ENCODE measurements around the gene TMEM263.

TMEM263 gene

DNA sequence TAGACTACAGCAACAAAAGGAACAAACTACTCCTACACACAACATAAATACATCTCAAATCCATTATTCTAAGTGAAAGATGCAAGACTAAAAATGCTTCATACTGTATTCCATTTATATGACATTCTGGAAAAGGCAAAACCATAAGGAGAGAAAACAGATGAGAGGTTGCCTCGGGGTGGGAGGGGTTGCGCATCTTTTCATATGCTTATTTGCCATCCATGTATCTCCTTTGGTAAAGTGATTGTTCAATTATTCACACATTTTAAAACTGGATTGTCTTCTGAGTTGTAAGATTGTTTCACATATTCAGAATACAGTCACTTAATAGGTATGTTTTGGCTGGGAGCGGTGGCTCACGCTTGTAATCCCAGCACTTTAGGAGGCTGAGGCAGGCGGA is 5.1 kb upstream of the TMEM263 start:
- DNase-seq (ENCODE audit: low read depth) = no peak

DNA sequence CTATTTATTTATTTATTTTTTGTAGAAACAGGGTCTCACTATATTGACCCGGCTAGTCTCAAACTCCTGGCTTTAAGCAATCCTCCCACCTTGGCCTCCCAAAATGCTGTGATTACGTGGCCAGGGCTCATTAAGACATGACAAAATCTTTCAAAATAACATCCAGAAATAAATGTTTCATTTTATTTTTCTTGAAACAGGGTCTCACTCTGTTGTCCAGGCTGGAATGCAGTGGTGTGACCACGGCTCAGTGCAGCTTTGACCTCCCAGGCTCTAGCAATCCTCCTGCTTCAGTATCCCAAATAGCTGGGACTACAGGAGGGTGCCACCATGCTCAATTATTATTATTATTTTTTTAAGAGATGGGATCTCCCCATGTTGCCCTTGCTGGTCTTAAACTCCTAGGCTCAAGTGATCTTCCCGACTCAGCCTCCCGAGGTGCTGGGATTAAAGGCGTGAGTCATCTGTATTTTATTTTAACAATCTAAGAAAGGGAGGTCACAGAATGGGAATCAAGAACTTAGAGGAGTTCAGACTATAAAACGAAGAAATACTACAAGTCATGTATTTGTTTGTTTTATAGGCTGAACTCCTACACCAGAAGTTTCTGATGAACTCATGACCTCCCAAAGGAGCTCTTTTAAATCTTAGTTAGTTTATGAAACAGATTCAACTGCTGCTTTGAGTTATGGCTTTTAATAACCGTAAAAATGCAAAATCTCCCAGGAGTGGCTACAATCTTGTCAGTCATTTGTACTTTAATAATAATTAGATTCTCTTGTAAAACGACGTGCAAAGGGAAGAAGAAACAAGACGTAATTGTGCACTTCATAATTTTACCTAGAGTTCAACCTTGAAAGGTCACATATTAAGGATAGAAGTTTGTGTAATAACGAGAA is 2.1 kb upstream of the TMEM263 start:
- DNase-seq (ENCODE audit: low read depth) = no peak

DNA sequence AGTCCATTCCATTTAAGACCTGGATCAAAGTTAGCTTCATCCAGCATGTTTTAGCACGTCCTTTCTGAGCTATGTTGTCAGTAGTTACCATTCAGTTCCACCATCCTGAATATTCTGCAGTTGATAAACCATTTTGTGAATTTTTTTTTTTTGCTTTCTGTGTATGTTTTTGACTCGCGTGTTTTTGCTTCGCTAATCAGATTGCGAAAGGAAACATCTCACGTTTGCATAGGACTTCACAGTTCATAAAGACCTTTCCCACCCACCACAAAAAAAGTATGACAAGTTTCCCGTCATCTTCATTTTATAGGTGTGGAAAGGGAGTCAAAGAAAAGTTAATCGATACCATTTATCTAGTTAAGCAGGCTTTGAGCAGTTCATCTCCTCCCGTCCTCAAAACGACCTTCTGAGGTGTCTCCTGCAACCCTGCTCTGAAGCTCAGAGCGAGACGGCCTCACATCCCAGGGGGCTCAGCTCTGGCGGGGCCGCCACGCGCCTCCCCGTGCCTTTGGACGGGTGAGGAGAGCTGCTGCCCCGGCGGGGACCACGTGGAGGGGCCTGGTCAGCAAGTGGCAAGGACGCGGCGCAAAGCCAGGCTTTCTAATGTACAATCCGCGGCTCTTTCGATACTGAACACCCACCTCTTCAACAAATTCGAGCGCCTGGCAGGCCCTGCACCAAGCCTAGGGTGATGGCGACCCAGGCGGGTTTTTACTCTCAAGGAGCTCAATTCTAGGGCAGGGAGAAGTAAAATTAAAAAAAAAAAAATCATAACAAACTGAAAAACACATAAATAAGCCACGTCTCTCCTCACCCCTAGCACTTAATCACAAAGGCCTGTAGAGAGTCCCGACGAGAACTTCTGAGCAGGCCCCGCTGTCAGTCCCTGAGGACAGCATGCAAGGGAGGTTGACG is 988 bp upstream of the TMEM263 start:
- DNase-seq (ENCODE audit: low read depth) = no peak

DNA sequence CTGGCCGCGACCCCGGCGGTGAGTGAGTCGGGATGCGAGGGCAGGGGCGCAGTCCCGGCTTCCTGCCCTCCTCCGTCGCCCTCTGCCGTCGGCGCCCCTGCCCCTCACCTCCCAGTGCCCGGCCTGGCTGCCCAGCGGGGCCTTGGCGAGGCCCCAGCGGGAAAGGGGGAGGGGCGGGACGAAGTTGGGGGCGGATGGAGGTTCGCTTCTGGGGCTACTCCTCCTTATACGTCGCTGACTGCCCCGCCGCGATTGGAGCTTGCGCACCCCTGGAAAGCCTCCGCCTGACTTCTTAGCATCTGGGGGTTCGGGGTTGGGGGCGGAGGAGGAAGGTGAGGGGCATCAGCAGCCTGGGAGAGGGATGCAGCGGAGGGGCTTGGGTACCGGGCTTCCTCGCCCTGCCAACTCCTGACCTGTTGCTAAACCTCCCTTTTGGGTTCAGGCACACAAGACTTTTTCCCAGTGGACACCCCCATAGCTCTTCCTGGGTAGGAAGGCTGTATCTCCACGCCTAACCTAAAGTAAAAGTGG is 406 bp downstream of the TMEM263 start:
- DNase-seq (ENCODE audit: low read depth) = peak; percentile 47

DNA sequence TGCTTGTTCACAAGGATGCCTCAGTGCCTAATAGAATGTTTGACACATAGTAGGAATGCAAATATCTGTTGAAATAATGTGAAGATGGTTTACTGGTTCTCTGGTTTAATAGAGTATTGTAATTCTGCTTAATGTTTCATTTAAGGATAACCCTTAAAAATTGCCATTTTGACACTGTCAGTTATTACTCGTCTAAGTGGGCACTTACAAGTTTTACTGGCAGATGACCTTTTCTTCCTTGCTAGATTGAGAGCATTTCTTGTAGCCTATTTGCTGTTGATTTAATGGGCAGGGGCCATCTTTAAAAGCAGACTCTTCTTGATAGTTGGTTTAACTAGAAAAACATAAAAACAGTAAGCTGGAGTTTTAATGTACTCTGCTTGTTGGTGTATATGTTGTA is 1.9 kb downstream of the TMEM263 start:
- no peak for DNase-seq (ENCODE audit: low read depth)

DNA sequence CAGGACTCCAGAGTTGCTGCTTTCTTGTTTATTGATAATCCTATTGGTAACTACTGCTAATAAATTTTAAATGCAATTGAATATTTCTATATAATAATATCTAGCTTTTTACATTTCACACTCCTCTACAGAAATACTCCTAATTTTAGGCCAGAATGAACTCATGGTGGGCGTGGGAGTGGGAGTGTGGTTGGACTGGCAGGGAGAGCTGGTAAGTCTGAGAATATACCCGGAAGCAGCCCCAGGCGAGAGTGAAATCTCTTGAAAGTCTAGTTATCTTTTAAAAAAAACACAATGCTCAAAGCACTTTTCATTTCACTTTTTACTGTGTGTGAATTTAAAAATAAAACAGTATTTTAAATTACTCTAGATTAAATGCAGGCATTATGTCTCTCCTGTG is 4.7 kb downstream of the TMEM263 start:
- no peak for DNase-seq (ENCODE audit: low read depth)

DNA sequence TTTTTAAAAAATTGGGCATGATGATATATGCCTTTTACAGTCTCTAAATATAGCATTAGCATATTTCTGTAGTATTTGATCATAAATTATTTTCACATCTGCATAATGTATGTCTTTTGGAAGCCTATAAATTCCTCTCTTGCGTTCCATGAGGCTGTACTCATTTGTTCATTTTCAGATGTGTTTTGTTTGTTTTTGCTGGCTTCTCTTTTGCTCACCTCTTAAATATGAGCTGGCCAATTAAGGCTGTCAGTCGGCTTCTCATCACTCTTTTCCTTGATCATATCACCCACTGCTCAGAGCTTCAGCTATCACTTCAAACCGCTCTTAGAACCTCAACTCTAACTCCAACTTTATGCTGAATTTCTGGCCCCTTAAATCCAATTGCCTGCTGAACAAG is 6.6 kb downstream of the TMEM263 start:
- no peak for DNase-seq (ENCODE audit: low read depth)

DNA sequence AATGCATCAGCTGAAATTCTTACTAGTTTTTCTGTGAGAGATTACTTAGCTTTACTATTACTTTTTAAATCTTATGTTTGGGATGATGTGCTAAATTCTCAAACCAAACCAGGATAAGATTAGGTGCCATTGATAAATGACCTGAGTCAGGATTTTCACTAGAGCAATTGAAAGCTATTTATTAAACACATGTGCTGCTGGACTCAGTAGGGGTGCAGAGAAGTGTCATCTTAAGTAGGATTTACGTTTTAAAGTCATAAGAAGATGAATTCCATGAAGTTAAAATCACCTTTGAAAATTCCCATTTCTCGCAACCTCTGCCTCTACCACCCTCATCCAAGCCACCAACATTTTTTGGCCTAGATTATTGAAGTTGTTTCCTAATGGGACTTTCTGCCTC is 8.8 kb downstream of the TMEM263 start:
- no peak for DNase-seq (ENCODE audit: low read depth)

DNA sequence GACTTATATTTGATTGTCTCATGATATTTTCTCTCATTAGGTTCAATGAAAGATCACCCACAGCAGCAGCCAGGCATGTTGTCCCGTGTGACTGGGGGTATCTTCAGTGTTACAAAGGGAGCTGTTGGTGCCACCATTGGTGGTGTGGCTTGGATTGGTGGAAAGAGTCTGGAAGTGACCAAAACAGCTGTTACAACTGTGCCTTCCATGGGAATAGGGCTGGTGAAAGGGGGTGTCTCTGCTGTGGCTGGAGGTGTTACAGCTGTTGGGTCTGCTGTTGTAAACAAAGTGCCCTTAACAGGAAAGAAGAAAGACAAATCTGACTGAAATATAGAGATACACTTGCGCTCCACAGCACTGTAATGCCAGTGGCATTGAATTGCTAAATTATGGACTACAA is 15.4 kb downstream of the TMEM263 start:
- DNase-seq (ENCODE audit: low read depth) = no peak

DNA sequence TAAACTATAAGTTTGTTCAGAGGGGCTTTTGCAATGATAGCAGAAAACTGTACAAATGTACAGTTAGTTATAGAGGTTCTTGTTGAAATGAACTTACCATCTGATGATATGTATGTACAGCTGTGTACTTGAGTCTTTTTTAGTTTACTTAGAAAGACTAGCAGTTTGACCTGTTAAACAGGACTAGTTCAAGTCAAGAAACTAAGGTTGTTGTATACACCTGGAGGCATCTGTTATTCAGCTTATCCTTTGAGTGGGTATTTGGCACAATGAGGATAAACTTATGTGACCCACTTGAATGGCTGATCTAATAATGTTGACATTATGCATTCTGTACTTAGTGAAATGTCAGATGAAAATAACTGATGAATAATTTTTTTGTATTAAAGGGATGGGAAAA is 17.8 kb downstream of the TMEM263 start:
- no peak for DNase-seq (ENCODE audit: low read depth)

DNA sequence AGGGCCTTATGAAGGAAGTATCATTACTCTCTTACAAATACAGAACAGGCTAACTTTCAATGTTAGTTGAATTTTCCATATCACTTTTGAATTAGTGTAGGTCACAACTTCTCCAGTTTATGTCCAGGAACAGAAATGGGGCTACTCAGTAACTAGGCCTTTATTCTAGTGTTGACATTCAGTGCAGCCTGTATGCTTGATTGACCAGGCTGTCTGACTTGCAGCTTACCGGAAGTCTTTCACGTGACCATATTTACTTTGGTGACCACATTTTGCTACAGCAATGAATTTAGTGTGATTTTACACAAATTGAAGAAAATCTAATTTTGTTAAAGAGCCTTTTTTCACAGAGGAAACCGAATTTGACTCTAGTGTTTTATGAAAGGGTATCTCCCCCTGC is 18.8 kb downstream of the TMEM263 start:
- DNase-seq (ENCODE audit: low read depth) = no peak

DNA sequence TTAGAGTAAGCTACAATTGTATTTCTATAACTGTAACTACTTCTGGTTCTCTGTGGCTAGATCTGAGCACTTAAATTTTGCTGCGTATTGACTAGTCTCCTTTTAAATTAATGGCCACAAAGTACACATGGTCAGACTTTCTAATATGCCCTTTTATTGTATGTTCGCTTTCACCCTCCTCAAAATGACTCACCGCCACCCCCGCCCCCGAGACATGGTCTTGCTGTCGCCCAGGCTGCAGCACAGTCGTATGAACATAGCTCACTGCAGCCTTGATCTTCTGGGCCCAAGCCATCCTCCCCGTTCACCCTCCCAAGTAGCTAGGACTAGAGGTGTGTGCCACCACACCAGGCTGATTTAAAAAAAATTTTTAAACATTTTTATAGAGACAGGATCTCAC is 19.4 kb downstream of the TMEM263 start:
- no peak for DNase-seq (ENCODE audit: low read depth)

DNA sequence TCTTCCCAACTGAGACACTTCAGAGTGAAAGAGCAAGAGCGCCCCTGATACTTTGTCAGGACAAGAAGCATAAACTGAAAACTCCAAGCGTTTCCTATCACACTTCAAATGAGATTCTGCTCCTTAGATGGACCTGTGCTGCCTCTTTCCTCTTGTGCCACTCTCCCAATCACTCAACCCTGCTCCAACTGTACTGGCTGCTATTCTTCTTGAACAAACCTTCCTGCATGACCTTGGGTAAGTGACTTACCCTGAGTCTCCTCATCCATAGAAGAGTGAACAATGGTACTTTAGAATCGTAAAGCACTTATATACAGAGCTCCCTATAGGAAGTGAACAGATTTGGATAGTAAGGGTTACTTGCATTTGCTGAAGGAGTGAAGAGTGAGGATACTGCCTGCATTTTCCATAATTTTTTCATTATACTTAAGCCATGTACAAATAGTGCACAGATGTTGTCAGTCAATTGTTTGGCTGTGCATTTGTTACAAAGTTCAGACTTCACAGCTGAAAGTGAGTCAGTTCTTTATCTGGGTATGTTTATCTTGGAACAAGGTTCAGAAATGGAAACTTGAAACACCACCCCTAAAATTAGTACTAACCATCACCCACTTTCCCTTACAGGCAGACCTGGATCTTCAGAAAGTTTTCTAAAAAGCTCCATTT is 20.4 kb downstream of the TMEM263 start:
- no peak for DNase-seq (ENCODE audit: low read depth)

DNA sequence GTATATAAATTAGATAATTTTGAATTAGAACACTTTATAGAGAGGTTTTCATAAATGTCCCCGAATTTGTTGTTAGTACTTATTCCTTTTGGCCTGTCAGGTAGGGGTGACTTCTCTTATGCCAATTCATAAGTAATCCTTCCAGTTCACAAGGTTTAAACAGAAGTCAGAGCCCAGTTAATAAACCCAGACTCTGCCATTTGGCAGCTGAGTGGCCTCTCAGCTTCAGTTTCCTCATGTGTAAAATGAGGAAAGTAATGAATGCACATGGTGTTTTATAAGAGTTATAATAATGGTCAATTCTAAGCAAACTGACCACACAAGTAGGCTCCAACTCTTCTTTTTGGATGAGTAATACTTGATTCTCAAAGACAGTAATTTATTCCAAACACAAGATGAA is 21.0 kb downstream of the TMEM263 start:
- no peak for DNase-seq (ENCODE audit: low read depth)

DNA sequence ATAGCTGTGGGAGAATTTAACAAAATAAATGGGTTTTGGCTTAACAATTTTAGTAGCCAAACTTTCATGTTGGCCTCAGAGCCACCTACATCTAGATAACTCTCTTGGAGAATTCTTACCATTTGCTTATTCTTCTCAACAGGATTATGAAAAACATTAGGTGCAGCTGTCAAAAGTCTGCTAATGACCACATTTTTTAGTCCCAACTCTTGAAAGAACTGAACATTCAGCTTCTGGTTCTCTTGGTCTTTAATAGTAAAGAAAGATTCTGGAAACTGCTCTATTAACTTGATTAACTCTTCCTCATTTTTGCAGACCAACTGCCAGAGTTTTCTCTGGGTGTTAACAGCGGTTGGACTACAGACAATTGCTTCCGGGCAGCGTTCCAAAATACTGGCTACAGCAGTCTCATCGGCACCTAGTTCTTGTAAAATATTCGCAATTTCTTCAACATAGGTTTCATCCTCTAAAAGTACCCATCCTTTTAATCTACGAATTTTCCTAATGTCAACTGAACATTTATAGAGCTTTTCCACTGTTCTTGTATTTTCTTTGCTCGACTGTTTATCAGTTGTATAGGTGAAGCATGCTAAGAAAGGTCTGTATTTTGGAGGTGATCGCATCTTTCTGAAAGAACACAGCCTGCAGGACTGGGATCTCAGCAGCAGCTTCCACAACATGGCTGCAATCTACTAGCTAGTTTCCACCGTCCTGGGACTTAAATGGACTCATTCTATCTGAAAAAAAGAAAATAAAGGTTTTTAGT is 22.5 kb downstream of the TMEM263 start:
- DNase-seq (ENCODE audit: low read depth) = no peak

DNA sequence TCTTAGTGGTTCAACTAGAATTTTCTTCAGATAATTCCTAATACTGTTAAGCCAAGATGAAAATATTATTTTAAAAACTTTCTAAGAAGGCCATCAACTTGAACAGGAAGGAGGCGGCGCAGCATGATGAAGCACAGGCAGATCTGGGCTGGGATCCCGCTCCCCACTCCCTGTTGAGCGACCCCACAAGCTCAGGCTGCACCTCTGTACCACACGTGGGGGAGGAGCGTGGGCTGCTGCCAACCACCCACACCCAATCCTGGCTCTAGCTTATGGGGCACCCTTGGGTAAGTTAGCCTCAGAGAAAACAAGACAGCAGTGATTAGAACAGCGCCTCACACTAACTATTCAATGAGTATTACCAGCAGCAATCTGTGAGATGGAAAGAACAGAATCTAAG is 25.2 kb downstream of the TMEM263 start:
- no peak for DNase-seq (ENCODE audit: low read depth)

DNA sequence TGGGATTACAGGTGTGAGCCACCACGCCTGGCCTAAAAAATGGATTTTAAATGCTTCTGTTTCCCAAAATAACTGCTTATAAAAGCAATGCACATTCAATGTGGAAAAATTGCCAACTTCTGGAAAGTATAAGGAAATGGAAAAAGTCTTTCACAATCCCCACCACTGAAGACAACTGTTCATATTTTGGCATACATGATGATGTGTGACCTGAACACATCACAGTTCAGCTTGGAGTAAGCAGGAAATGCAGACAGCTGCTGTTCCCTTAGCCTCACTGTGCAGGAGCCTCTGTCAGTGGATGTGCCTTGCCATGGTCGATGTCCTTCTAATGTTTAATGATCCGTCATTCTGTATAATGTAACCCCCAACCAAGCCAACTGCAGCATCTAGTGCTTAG is 26.1 kb downstream of the TMEM263 start:
- no peak for DNase-seq (ENCODE audit: low read depth)

DNA sequence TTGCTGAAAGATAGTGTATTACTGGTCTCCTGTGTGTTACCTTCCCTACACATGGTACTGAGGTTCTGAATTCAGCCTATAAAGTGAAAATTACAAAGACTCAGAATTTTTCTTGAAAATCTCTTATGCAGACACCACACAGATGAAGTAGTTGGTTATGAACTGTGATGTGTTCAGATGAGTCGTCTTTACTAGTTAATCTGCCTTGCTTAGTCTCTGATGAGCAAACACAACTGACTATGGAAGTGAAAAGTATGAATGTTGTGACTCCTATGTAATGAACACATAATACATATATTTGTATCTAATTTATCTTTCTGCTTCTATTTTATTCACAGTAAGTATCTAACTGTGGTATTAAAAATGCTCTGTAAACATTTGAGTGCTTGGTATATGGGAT is 26.5 kb downstream of the TMEM263 start:
- DNase-seq (ENCODE audit: low read depth) = no peak

DNA sequence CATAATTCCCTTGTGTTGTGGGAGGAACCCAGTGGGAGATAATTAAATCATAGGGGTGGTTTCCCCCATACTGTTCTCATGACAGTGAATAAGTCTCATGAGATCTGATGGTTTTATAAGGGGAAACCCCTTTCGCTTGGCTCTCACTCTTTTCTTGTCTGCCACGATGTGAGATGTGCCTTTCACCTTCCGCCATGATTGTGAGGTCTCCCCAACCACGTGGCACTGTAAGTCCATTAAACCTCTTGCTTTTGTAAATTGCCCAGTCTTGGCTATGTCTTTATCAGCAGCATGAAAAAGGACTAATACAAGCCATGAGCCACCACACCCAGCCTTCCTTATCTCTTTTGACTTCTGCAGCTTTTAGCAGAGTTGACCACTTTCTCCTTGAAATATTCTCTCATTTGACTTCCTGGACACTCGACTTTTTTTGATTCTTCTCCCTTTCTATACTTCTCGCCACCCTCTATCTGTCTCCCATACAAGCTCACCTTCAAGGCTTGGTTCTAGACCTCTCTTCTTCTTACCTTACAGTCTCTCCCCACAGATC is 29.0 kb downstream of the TMEM263 start:
- DNase-seq (ENCODE audit: low read depth) = no peak

DNA sequence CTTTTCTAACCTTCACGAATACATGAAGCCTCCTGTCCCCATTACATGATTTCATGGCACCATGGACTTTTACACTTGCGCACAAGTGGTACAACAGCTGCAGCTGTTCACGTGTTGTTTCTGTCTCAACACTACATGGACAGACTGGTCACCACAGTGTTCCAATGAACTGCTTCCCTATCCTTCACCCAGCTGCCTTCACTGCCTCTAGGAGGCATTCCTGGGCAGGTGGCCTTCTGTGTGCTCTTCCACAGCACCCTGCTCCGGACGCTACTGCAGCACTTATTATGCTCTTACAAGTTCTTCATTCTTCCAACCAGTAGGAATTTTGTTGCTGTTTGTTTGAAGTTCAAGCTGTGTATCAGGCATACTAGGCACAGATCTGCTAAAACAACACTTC is 29.8 kb downstream of the TMEM263 start:
- no peak for DNase-seq (ENCODE audit: low read depth)

DNA sequence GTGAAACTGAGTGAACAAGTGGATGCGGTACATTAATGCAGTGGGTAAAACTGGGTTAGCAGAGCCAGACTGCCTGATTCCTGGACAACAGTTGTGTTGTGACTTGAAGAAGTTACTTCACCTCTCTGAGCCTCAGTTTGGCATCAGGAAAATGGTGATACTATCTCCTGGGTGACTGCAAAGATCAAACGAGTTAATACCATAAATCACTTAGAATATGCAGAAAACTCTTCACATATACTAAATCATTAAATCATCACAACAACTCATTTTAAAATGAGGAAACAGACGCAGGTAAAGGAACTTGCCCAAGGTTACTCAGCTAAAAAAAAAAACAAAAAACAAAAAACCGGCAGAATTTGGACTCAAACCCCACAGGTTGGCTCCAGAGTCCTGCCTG is 30.4 kb downstream of the TMEM263 start:
- DNase-seq (ENCODE audit: low read depth) = no peak

Data from stromal cell of bone marrow (primary cell).